Astrocyte (in vitro differentiated cells and primary cell): ENCODE data around the gene ABHD17A. TPM values are rescaled to one million over a fixed set of nuclear protein-coding genes. Genes with fewer than 3 reads are reported as not detected.

Source experiments
- DNase-seq: peaks from one replicate; pipeline ENCODE4 v3.0.0-alpha.2; 2010; ENCODE audit warnings: low read depth
- FAIRE-seq: peaks from 2 replicates; lab custom pipeline; 2011; peaks lifted over from hg19 to GRCh38; lab: Jason Lieb, UNC
- H2AFZ ChIP-seq: 2 replicates; pipeline ENCODE4 v1.6.0; 2012; ENCODE audit warnings: low read depth, low read length, inconsistent platforms
- H3K27ac ChIP-seq: 2 replicates; pipeline ENCODE4 v1.5.1; 2011; ENCODE audit warnings: low read depth, low read length, inconsistent platforms
- H3K27me3 ChIP-seq: 2 replicates; pipeline ENCODE4 v1.6.0; 2011; ENCODE audit warnings: low read length, inconsistent platforms; ENCODE audit not compliant: insufficient read depth
- H3K36me3 ChIP-seq: 2 replicates; pipeline ENCODE4 v1.5.1; 2011; ENCODE audit warnings: low read length, inconsistent platforms; ENCODE audit not compliant: insufficient read depth
- H3K4me1 ChIP-seq: 2 replicates; pipeline ENCODE4 v1.5.1; 2011; ENCODE audit warnings: low read length, inconsistent platforms; ENCODE audit not compliant: insufficient read depth
- H3K4me2 ChIP-seq: 2 replicates; pipeline ENCODE4 v1.6.0; 2012; ENCODE audit warnings: low read length, inconsistent platforms
- H3K4me3 ChIP-seq: 2 replicates; pipeline ENCODE4 v1.5.1; 2011; ENCODE audit warnings: low read depth, mild to moderate bottlenecking, low read length, inconsistent platforms; ENCODE audit not compliant: insufficient read depth
- H3K79me2 ChIP-seq: 2 replicates; pipeline ENCODE4 v1.6.0; 2012; ENCODE audit warnings: mild to moderate bottlenecking, low read length, inconsistent platforms; ENCODE audit not compliant: insufficient read depth
- H3K9ac ChIP-seq: 2 replicates; pipeline ENCODE4 v1.6.0; 2012; ENCODE audit warnings: mild to moderate bottlenecking, low read length, inconsistent platforms
- H3K9me3 ChIP-seq: 2 replicates; pipeline ENCODE4 v1.5.1; 2012; ENCODE audit warnings: low read depth, mild to moderate bottlenecking, low read length, inconsistent platforms; ENCODE audit not compliant: insufficient read depth
- H4K20me1 ChIP-seq: 2 replicates; pipeline ENCODE4 v1.6.0; 2012; ENCODE audit warnings: low read length, inconsistent platforms; ENCODE audit not compliant: insufficient read depth
- H3K27ac Mint-ChIP-seq: one replicate; pipeline ENCODE4 v1.8.0; 2021; ENCODE audit warnings: mild to moderate bottlenecking, mixed read lengths; ENCODE audit not compliant: unreplicated experiment
- H3K27me3 Mint-ChIP-seq: one replicate; pipeline ENCODE4 v1.8.0; 2021; ENCODE audit warnings: low read depth, mixed read lengths; ENCODE audit not compliant: unreplicated experiment
- H3K36me3 Mint-ChIP-seq: one replicate; pipeline ENCODE4 v1.8.0; 2021; ENCODE audit warnings: low read depth, mixed read lengths; ENCODE audit not compliant: unreplicated experiment
- H3K4me1 Mint-ChIP-seq: one replicate; pipeline ENCODE4 v1.8.0; 2021; ENCODE audit warnings: low read depth, mixed read lengths; ENCODE audit not compliant: unreplicated experiment
- H3K4me3 Mint-ChIP-seq: one replicate; pipeline ENCODE4 v1.8.0; 2021; ENCODE audit warnings: mild to moderate bottlenecking, moderate library complexity, mixed read lengths; ENCODE audit not compliant: unreplicated experiment
- H3K9me3 Mint-ChIP-seq: one replicate; pipeline ENCODE4 v1.8.0; 2021; ENCODE audit warnings: mild to moderate bottlenecking, mixed read lengths; ENCODE audit not compliant: unreplicated experiment
- CTCF ChIP-seq: IDR thresholded peaks from 2 replicates; pipeline ENCODE4 v1.5.1; 2011; ENCODE audit warnings: low read depth, mild to moderate bottlenecking, inconsistent platforms, low read length, moderate library complexity; ENCODE audit not compliant: insufficient read depth
- EZH2 ChIP-seq: IDR thresholded peaks from 2 replicates; pipeline ENCODE4 v1.6.1; 2012; ENCODE audit warnings: mild to moderate bottlenecking, low read length, inconsistent platforms; ENCODE audit not compliant: insufficient read depth
- total RNA-seq: library from RNA; stranded (reverse); gene quantifications from 2 replicates; pipeline ENCODE4 v1.2.1, GENCODE V29; 2021

Gene ABHD17A
- total RNA-seq, 1 donor from 2014 or later, result 56.7 TPM

GRCh38 chr19:1884719-1885334 lies 469 bp downstream of the ABHD17A start:
- peaks cover 48% of the 10 kb centered on the region for H3K79me2 ChIP-seq
- H3K4me3 ChIP-seq, result peak overlapping the region; percentile 86
- peak overlapping the region; percentile 99 for H3K4me2 ChIP-seq
- FAIRE-seq, result no peak
- Mint-ChIP-seq H3K36me3 (peaks cover 2% of the 10 kb centered on the region), H3K9me3 (no peaks in the 10 kb centered on the region), H3K4me3 (peak overlapping the region; percentile 100), H3K4me1 (peaks cover 22% of the 10 kb centered on the region), H3K27ac (peak overlapping the region; percentile 95), H3K27me3 (no peaks in the 10 kb centered on the region)
- H4K20me1 ChIP-seq, result peaks cover 46% of the 10 kb centered on the region
- H3K4me1 ChIP-seq, result peaks cover 26% of the 10 kb centered on the region
- no peaks in the 10 kb centered on the region for H3K9me3 ChIP-seq
- peaks cover 4% of the 10 kb centered on the region for H3K36me3 ChIP-seq
- peak overlapping the region; percentile 81 for H2AFZ ChIP-seq
- H3K9ac ChIP-seq, result peak overlapping the region; percentile 90
- peak overlapping the region; percentile 73 for H3K27ac ChIP-seq
- H3K27me3 ChIP-seq, result no peaks in the 10 kb centered on the region
- no peak for TF ChIP-seq EZH2
- TF ChIP-seq CTCF, result no peak
- DNase-seq, result no peak

DNA sequence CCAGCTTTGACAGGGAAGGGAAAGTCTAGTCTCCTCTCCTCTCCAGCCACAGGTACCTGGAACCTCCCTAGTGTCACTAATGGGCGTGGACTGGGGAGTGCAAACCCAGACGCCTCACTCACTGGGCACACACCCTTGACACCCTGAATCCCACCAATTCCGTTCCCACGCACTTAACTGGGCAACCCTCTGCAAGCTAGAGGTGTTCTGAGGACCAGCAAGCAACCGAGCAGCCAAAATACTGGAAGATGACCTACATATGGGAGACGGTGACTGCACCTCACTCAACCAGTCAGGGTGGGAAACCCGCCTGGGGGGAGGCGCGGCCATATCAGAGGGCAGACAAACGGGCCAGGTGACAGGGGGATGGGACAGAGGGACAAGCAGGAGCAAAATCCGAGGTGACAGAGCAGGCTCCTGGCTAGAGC lies 991 bp downstream of the ABHD17A start:
- Histone ChIP-seq H3K27me3 (no peaks in the 10 kb centered on the region), H3K9me3 (no peaks in the 10 kb centered on the region), H3K9ac (peak overlapping the region; percentile 90), H3K36me3 (peaks cover 4% of the 10 kb centered on the region), H3K4me2 (peak overlapping the region; percentile 99), H3K79me2 (peaks cover 48% of the 10 kb centered on the region), H3K4me3 (peak overlapping the region; percentile 86), H3K27ac (peak overlapping the region; percentile 73), H3K4me1 (peaks cover 26% of the 10 kb centered on the region), H2AFZ (peak overlapping the region; percentile 81), H4K20me1 (peaks cover 46% of the 10 kb centered on the region)
- FAIRE-seq (no peak), DNase-seq (no peak)
- peaks cover 2% of the 10 kb centered on the region for H3K36me3 Mint-ChIP-seq
- no peak for TF ChIP-seq EZH2
- no peak for TF ChIP-seq CTCF
- peaks cover 22% of the 10 kb centered on the region for H3K4me1 Mint-ChIP-seq
- H3K27ac Mint-ChIP-seq, result peak overlapping the region; percentile 95
- no peaks in the 10 kb centered on the region for H3K27me3 Mint-ChIP-seq
- no peaks in the 10 kb centered on the region for H3K9me3 Mint-ChIP-seq
- H3K4me3 Mint-ChIP-seq, result peak overlapping the region; percentile 100

DNA sequence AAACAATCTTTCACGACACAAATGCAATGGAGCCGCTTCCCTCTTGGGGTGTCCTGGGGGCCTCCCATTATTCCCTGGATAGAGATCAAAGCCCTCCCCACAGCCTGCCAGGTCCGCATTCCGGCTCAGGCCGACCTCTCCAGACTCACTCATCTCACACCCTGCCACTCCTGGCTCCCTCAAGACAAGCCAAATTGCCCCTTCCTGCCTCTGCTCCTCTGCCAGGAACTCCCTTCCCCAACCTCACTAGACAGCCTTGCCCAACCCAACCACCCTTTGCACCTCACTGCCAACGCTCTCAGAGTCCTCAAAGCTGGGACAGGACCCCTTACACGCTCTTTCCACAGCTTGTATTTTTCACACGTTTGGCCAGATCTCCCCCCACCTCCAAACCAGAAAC lies 1.5 kb downstream of the ABHD17A start:
- H3K27me3 Mint-ChIP-seq, result no peaks in the 10 kb centered on the region
- no peaks in the 10 kb centered on the region for H3K9me3 ChIP-seq
- no peaks in the 10 kb centered on the region for H3K9me3 Mint-ChIP-seq
- peaks cover 26% of the 10 kb centered on the region for H3K4me1 ChIP-seq
- peak overlapping the region; percentile 90 for H3K9ac ChIP-seq
- H3K4me2 ChIP-seq, result peak overlapping the region; percentile 99
- peaks cover 46% of the 10 kb centered on the region for H4K20me1 ChIP-seq
- H3K27ac ChIP-seq, result no peak overlapping the region
- DNase-seq (no peak), FAIRE-seq (no peak)
- peaks cover 2% of the 10 kb centered on the region for H3K36me3 Mint-ChIP-seq
- H3K36me3 ChIP-seq, result peaks cover 4% of the 10 kb centered on the region
- TF ChIP-seq CTCF, result no peak
- no peak for TF ChIP-seq EZH2
- H3K4me3 ChIP-seq, result peak overlapping the region; percentile 86
- peaks cover 48% of the 10 kb centered on the region for H3K79me2 ChIP-seq
- no peaks in the 10 kb centered on the region for H3K27me3 ChIP-seq
- peaks cover 22% of the 10 kb centered on the region for H3K4me1 Mint-ChIP-seq
- peak overlapping the region; percentile 100 for H3K4me3 Mint-ChIP-seq
- no peak overlapping the region for H2AFZ ChIP-seq
- H3K27ac Mint-ChIP-seq, result peak overlapping the region; percentile 95
